Sigmoid colon (tissue), 4 donors: ENCODE results near the gene ABRACL.

Source experiments
- POLR2AphosphoS5 ChIP-seq, 4 donors: sonication (generic); formaldehyde crosslinking; IDR thresholded peaks; one replicate each; pipeline ENCODE4 v1.6.1; 2017; ENCODE audit warnings: antibody characterized with exemption in 4 of 4
- TF ChIP-seq, protein P1 (sequence below), 4 experiments: fragments of 450-650 bp in 3 of 4; fragments of 200-600 bp in 1 of 4; IDR thresholded peaks; one replicate each; pipeline ENCODE4 v1.5.1; 2016 to 2019; ENCODE audit warnings: antibody characterized with exemption in 4 of 4, mild to moderate bottlenecking in 3 of 4, moderate library complexity in 2 of 4

DNA sequence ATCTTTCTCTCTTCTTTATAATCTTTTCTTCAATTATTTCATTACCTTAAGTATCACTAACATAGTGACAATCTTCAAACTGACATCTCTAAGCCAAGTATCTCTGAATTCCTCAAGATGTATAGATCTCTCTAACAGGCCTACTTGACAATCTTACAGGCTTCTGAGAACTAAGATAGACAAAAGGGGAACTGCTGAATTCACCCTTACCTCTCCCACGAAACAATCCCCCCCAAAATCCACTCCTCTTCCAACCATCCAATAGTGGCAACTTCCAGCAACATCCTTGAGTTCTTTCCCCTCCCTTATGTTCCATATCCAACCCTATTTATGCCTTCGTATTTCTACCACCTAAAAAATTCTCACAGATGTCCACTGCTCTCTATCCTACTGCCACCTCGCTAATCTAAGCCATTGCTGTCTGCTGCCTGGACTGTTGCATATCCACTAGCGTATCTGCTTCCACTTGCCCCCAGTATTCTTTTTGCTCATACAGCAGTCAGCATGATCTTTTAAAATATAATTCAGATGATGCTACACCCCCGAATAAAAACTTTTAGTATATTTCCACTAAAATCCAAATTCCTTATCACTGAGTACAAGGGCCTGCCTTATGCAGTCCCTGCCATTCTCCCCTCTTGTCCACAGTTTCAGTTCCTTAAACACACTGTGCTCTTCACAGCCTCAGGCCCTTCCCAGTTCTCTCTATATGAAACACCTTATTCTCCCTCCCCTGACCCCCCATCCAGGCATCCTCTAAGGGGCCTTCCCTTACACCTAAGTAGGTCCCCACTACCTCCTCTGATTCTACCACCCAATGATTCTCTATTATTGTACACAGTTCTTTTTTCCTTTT is 48.5 kb upstream of the ABRACL start:
- TF ChIP-seq, protein P1, sequence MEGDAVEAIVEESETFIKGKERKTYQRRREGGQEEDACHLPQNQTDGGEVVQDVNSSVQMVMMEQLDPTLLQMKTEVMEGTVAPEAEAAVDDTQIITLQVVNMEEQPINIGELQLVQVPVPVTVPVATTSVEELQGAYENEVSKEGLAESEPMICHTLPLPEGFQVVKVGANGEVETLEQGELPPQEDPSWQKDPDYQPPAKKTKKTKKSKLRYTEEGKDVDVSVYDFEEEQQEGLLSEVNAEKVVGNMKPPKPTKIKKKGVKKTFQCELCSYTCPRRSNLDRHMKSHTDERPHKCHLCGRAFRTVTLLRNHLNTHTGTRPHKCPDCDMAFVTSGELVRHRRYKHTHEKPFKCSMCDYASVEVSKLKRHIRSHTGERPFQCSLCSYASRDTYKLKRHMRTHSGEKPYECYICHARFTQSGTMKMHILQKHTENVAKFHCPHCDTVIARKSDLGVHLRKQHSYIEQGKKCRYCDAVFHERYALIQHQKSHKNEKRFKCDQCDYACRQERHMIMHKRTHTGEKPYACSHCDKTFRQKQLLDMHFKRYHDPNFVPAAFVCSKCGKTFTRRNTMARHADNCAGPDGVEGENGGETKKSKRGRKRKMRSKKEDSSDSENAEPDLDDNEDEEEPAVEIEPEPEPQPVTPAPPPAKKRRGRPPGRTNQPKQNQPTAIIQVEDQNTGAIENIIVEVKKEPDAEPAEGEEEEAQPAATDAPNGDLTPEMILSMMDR (IDR thresholded peaks at IDR 0.05), result no peak
- TF ChIP-seq POLR2AphosphoS5 (IDR thresholded peaks at IDR 0.05), result no peak
